Sigmoid colon (tissue), 7 donors: ENCODE measurements around the gene ADAMTS2. TPM values are rescaled to one million over a fixed set of nuclear protein-coding genes. Genes with fewer than 3 reads are reported as not detected.

Experiments used
- DNase-seq: peaks from one replicate; pipeline ENCODE4 v3.0.0-alpha.2; 2019
- H3K27ac ChIP-seq, 4 donors: fragments of 200-600 bp; sonication (generic); one replicate each; pipeline ENCODE4 v1.5.1; 2016 to 2019; ENCODE audit warnings: mild to moderate bottlenecking in 1 of 4
- H3K27me3 ChIP-seq, 3 donors: fragments of 200-600 bp; sonication (generic); one replicate each; pipeline ENCODE4 v1.5.1; 2019; ENCODE audit warnings: mild to moderate bottlenecking in 1 of 3
- H3K36me3 ChIP-seq, 4 donors: fragments of 200-600 bp; sonication (generic); one replicate each; pipeline ENCODE4 v1.5.1; 2016 to 2019
- H3K4me1 ChIP-seq, 4 donors: fragments of 200-600 bp; sonication (generic); one replicate each; pipeline ENCODE4 v1.5.1; 2017 to 2019
- H3K4me3 ChIP-seq, 4 donors: fragments of 200-600 bp; sonication (generic); one replicate each; pipeline ENCODE4 v1.5.1; 2017 to 2019; ENCODE audit warnings: mild to moderate bottlenecking in 2 of 4, moderate library complexity in 1 of 4
- H3K9me3 ChIP-seq, 4 donors: fragments of 200-600 bp in 3 of 4; sonication (generic) in 3 of 4; one replicate each; pipeline versions ENCODE4 v1.5.1 to v1.6.1; 2013 to 2019
- CTCF ChIP-seq, 4 experiments: fragments of 450-650 bp in 3 of 4; fragments of 200-600 bp in 1 of 4; IDR thresholded peaks; one replicate each; pipeline ENCODE4 v1.5.1; 2016 to 2019; ENCODE audit warnings: antibody characterized with exemption in 4 of 4, mild to moderate bottlenecking in 3 of 4, moderate library complexity in 2 of 4
- EP300 ChIP-seq, 4 donors: sonication (generic); formaldehyde crosslinking; IDR thresholded peaks; one replicate each; pipeline ENCODE4 v1.6.1; 2017; ENCODE audit warnings: antibody characterized with exemption in 4 of 4
- POLR2A ChIP-seq, 2 donors: fragments of 450-650 bp; IDR thresholded peaks; one replicate each; pipeline ENCODE4 v1.6.1; 2016; ENCODE audit warnings: antibody characterized with exemption in 2 of 2, mild to moderate bottlenecking in 2 of 2, moderate library complexity in 2 of 2
- POLR2AphosphoS5 ChIP-seq, 4 donors: sonication (generic); formaldehyde crosslinking; IDR thresholded peaks; one replicate each; pipeline ENCODE4 v1.6.1; 2017; ENCODE audit warnings: antibody characterized with exemption in 4 of 4
- WGBS, 2 donors: extraction: QIAGEN DNeasy Blood & Tissue Kit; methylation state at CpG; one replicate each; pipeline ENCODE4 v1.1.7; 2013; 5-methylcytosine and 5-hydroxymethylcytosine counted together
- intact Hi-C: fragments of 100-400 bp; cut with DNase I; formaldehyde crosslinking; loops from one replicate; pipeline ENCODE4 v1.15.1; 2023
- polyA plus RNA-seq, 3 donors: library from polyadenylated mRNA; stranded (reverse); fragments of 200-250 nt; gene quantifications; one replicate each; pipeline ENCODE4 v1.2.3, GENCODE V29; 2013
- total RNA-seq, 4 donors: library from RNA; depleted of rRNA; stranded (reverse); fragments of >200 nt; gene quantifications; one replicate each; pipeline ENCODE4 v1.1.0, GENCODE V29; 2016
- donor health status: healthy with polysubstance abuse.
- donor health status: Bipolar disorder and iron deficiency.
- donor health status: healthy.

ADAMTS2 gene
- total and polyA plus RNA-seq, 7 donors, result 0.69 to 33.2 (median 9.2) TPM

- peaks cover 0 to 24% (median 17%) of the 10 kb centered on the region in 4 donors for H3K4me1 ChIP-seq
- H3K4me3 ChIP-seq, result no peak overlapping the region
- intact Hi-C loops, result no loop called here
- TF ChIP-seq EP300 (IDR thresholded peaks at IDR 0.05) (no peak), CTCF (IDR thresholded peaks at IDR 0.05) (no peak), POLR2AphosphoS5 (IDR thresholded peaks at IDR 0.05) (no peak), POLR2A (IDR thresholded peaks at IDR 0.05) (no peak)
- no peaks in the 10 kb centered on the region for H3K9me3 ChIP-seq
- no peaks in the 10 kb centered on the region for H3K27me3 ChIP-seq
- DNase-seq, result peak; percentile 58
- no peaks in the 10 kb centered on the region for H3K36me3 ChIP-seq
- 59 to 69% methylated on average over 21 of the region's 21 CpGs for WGBS, 2 donors
- no peak overlapping the region for H3K27ac ChIP-seq
Measured at GRCh38 chr5:179318221-179318955, 26.9 kb downstream of the ADAMTS2 start.

GRCh38 chr5:179317411-179318220 lies 27.6 kb downstream of the ADAMTS2 start:
- TF ChIP-seq POLR2AphosphoS5 (IDR thresholded peaks at IDR 0.05) (no peak), EP300 (IDR thresholded peaks at IDR 0.05) (no peak), POLR2A (IDR thresholded peaks at IDR 0.05) (no peak), CTCF (IDR thresholded peaks at IDR 0.05) (no peak)
- H3K9me3 ChIP-seq, result no peaks in the 10 kb centered on the region
- H3K4me3 ChIP-seq, result no peak overlapping the region
- no peak overlapping the region for H3K27ac ChIP-seq
- H3K27me3 ChIP-seq, result no peaks in the 10 kb centered on the region
- H3K36me3 ChIP-seq, result no peaks in the 10 kb centered on the region
- intact Hi-C loops, result no loop called here
- DNase-seq, result peak; percentile 57
- peaks cover 0 to 24% (median 17%) of the 10 kb centered on the region in 4 donors for H3K4me1 ChIP-seq
- WGBS, 2 donors, result 76 to 84% methylated on average over 19 of the region's 19 CpGs

GRCh38 chr5:179316982-179317381 lies 28.3 kb downstream of the ADAMTS2 start:
- DNase-seq, result peak; percentile 52
- H3K9me3 ChIP-seq, result no peaks in the 10 kb centered on the region
- WGBS, 2 donors, result 52 to 61% methylated on average over 6 of the region's 6 CpGs
- intact Hi-C loops, result no loop called here
- H3K36me3 ChIP-seq, result no peaks in the 10 kb centered on the region
- no peaks in the 10 kb centered on the region for H3K27me3 ChIP-seq
- peaks cover 0 to 24% (median 17%) of the 10 kb centered on the region in 4 donors for H3K4me1 ChIP-seq
- TF ChIP-seq POLR2AphosphoS5 (IDR thresholded peaks at IDR 0.05) (no peak), EP300 (IDR thresholded peaks at IDR 0.05) (no peak), POLR2A (IDR thresholded peaks at IDR 0.05) (no peak), CTCF (IDR thresholded peaks at IDR 0.05) (no peak)
- no peak overlapping the region for H3K4me3 ChIP-seq
- no peak overlapping the region for H3K27ac ChIP-seq

- Histone ChIP-seq H3K27me3 (no peaks in the 10 kb centered on the region), H3K9me3 (no peaks in the 10 kb centered on the region), H3K4me1 (peaks cover 0 to 24% (median 17%) of the 10 kb centered on the region in 4 donors), H3K4me3 (no peak overlapping the region), H3K27ac (no peak overlapping the region), H3K36me3 (no peaks in the 10 kb centered on the region)
- TF ChIP-seq CTCF (IDR thresholded peaks at IDR 0.05), result no peak
- no peak for TF ChIP-seq POLR2AphosphoS5 (IDR thresholded peaks at IDR 0.05)
- TF ChIP-seq POLR2A (IDR thresholded peaks at IDR 0.05), result no peak
- no peak for TF ChIP-seq EP300 (IDR thresholded peaks at IDR 0.05)
- intact Hi-C loops, result no loop called here
- DNase-seq, result peak; percentile 55
- WGBS, 2 donors, result 63 to 81% methylated on average over 7 of the region's 7 CpGs
Measured at GRCh38 chr5:179316111-179316551, 29.1 kb downstream of the ADAMTS2 start.
